ENCODE measurements around the gene CPNE5.
A peak's percentile ranks its signal among the peaks of the same experiment; 100 is the strongest.

The CPNE5 gene

DNA sequence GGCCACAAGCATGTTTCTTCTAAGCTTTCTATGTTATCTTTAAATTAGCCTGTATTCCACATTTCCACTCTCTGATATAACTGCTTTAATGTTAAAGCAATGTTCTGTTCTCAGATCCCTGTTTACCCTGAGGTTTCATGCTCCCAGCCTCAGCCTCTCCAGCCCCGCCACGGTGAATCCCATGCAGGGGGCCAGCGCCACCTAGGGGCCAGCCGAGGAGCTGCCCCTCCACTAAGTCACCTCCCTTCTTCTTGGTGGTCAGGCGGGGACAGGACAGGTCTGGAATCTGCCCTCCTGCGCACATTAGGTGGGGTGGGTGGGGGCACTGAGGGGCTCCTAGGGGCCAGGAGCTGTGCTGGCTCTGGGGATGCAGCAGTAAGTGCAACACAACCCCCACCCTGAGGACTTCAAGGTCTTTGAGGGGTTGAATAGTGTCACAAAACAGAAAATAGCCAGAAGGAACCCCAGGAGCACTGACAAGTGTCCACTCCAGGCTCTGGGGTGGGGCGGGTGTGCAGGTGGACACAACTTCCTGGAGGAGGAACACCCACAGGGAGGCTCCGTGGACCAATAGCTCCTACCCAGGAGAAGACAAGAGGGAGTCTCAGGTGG, 80.0 kb downstream of the CPNE5 start:
- no peaks in the 10 kb centered on the region for H3K27me3 ChIP-seq (ENCODE audit: insufficient read depth, poor library complexity, severe bottlenecking)
- no peak overlapping the region for H3K4me3 ChIP-seq (replicated peaks; ENCODE audit: insufficient read depth, low read length)
- DNase-seq (ENCODE audit: low read depth in 1 of 2, low spot score in 1 of 2), result peak in 1 of 2 experiments; percentile 77
- TF ChIP-seq REST (IDR thresholded peaks at IDR 0.05; ENCODE audit: insufficient replicate concordance, low read depth) (no peak), CTCF (IDR thresholded peaks at IDR 0.05; ENCODE audit: insufficient read depth, low read length) (peak; percentile 92), GABPA (IDR thresholded peaks at IDR 0.05; ENCODE audit: low read depth) (no peak), POLR2AphosphoS5 (IDR thresholded peaks at IDR 0.05; ENCODE audit: low read depth) (no peak), SPI1 (IDR thresholded peaks at IDR 0.05; ENCODE audit: borderline replicate concordance, low read depth) (no peak)
- no peak overlapping the region for H3K27ac ChIP-seq (replicated peaks)

DNA sequence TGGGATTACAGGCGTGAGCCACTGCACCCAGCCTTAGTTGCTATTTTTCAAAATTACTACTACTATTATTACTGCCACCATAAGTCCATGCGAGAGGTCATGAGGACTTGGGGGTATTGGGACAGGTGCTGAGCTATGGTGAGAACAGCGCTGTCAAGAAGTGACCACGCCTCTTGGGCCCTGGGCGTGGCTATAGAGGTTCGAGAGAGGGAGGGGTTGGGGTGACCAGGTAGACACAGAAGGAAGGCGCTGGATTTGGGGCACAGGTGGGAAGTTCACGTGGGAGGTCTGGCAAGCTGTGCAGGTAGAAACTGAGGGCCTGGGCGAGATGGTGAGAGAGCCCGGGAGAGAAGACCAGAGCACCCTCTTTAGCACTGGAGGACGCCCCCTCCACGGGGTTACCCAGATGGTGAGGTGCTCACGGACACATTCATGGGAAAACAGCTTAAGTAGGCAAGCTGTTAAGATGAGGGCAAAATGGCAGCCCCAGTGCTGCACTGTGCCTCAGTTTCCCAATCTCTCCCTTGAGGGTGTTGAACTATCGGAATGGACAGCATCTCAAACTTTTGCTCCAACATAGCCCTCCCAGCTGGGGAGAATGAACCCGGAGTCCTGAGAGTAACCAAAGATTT, 80.6 kb downstream of the CPNE5 start:
- DNase-seq (ENCODE audit: low read depth in 1 of 2, low spot score in 1 of 2), result no peak
- Histone ChIP-seq H3K27me3 (ENCODE audit: insufficient read depth, poor library complexity, severe bottlenecking) (no peaks in the 10 kb centered on the region), H3K4me3 (replicated peaks; ENCODE audit: insufficient read depth, low read length) (no peak overlapping the region), H3K27ac (replicated peaks) (no peak overlapping the region)
- TF ChIP-seq GABPA (IDR thresholded peaks at IDR 0.05; ENCODE audit: low read depth) (no peak), SPI1 (IDR thresholded peaks at IDR 0.05; ENCODE audit: borderline replicate concordance, low read depth) (no peak), POLR2AphosphoS5 (IDR thresholded peaks at IDR 0.05; ENCODE audit: low read depth) (no peak)

DNA sequence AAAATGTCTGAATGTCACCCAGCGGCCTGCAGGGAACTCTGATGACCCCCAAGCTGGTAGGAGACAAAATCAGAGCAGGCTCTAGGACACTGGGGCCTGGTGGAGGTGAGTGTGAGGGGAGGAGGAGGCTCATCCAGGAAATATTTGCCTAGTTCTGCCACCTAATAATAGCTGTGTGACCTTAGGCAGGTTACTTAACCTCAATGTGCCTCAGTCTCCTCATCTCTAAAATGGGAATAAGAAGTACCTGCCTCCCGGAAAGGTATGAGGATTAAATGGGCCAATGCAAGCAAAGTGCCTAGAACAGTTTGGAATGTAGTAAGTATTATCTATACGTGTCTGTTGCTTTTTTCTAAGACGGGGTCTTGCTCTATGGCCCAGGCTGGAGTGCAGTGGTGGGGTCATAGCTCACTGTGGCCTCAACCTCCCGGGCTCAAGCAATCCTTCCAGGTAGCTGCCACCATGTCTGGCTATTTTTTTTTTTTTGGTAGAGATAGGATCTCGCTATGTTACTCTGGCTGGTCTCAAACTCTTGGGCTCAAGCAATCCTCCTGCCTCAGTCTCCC, 81.2 kb downstream of the CPNE5 start:
- H3K4me3 ChIP-seq (replicated peaks; ENCODE audit: insufficient read depth, low read length), result no peak overlapping the region

More for the DNA sequence above, 81.2 kb downstream of the CPNE5 start:
- Histone ChIP-seq H3K27me3 (ENCODE audit: insufficient read depth, poor library complexity, severe bottlenecking) (no peaks in the 10 kb centered on the region), H3K27ac (replicated peaks) (no peak overlapping the region)
- no peak for DNase-seq (ENCODE audit: low read depth in 1 of 2, low spot score in 1 of 2)
- no peak for TF ChIP-seq REST (IDR thresholded peaks at IDR 0.05; ENCODE audit: insufficient replicate concordance, low read depth)
- no peak for TF ChIP-seq CTCF (IDR thresholded peaks at IDR 0.05; ENCODE audit: insufficient read depth, low read length)
- no peak for TF ChIP-seq POLR2AphosphoS5 (IDR thresholded peaks at IDR 0.05; ENCODE audit: low read depth)
- no peak for TF ChIP-seq SPI1 (IDR thresholded peaks at IDR 0.05; ENCODE audit: borderline replicate concordance, low read depth)
- TF ChIP-seq GABPA (IDR thresholded peaks at IDR 0.05; ENCODE audit: low read depth), result no peak
